ENCODE data around the gene OTOP2.
A peak's percentile ranks its signal among the peaks of the same experiment; 100 is the strongest.

OTOP2 gene

DNA sequence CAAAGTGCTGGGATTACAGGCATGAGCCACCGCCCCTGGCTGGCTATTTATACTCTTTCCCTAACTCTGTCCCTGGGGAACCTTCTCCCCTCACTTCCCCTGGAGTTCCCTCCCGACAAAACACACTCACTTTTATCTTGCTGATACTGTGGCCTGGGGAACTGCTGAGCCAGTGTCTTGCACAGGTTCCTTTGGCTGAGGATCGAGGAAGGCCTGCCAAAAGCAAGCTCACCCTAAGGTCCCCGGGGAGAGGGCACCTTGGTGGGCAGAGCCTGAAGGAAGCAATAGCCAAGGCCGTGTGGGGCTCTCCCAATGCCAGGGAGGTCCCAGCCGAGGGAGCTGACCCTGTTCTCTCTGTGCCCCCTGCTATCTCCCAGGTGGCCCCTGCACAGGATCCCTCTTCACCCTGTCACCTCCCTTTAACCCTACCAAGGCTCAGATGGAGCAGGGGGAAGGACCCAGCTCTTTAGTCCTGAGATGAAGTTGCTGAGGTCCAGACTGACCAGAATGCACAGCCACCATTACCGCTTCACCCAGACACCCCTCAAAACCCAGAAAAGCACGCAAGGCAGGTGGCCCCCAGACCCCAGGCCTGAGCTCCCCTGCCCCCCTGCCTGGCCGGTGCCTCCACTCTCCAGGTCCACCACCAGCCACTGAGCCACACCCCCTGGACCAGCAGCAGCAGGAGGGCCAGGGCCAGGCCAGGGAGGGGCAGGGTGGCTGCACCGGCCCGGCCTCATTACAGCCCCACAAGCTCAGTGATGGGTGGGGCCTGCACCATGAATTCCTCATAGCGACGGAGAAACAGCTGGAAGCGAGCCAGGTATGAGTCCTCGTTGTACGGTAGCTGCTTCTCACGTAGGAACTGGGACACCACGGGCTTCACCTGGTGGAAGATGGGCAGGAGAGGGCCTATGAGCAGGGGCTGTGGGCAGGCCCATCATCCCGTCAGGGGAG, 46.2 kb upstream of the OTOP2 start:
- no peak overlapping the region for H3K4me3 ChIP-seq (ENCODE audit: severe bottlenecking)
- TF ChIP-seq, protein P1, sequence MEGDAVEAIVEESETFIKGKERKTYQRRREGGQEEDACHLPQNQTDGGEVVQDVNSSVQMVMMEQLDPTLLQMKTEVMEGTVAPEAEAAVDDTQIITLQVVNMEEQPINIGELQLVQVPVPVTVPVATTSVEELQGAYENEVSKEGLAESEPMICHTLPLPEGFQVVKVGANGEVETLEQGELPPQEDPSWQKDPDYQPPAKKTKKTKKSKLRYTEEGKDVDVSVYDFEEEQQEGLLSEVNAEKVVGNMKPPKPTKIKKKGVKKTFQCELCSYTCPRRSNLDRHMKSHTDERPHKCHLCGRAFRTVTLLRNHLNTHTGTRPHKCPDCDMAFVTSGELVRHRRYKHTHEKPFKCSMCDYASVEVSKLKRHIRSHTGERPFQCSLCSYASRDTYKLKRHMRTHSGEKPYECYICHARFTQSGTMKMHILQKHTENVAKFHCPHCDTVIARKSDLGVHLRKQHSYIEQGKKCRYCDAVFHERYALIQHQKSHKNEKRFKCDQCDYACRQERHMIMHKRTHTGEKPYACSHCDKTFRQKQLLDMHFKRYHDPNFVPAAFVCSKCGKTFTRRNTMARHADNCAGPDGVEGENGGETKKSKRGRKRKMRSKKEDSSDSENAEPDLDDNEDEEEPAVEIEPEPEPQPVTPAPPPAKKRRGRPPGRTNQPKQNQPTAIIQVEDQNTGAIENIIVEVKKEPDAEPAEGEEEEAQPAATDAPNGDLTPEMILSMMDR (IDR thresholded peaks at IDR 0.05; ENCODE audit: poor library complexity, severe bottlenecking): no peak
- H3K36me3 ChIP-seq (ENCODE audit: low read depth): no peaks in the 10 kb centered on the region
- ATAC-seq (ENCODE audit: low read depth) (peak; percentile 63), DNase-seq (ENCODE audit: low spot score) (no peak)
- H3K27ac ChIP-seq (ENCODE audit: poor library complexity, severe bottlenecking): no peak overlapping the region
- H3K4me1 ChIP-seq (ENCODE audit: insufficient read depth, poor library complexity, severe bottlenecking): peaks cover 6% of the 10 kb centered on the region
- H3K9me3 ChIP-seq (ENCODE audit: severe bottlenecking): no peaks in the 10 kb centered on the region
- H3K27me3 ChIP-seq (ENCODE audit: insufficient read depth, poor library complexity, severe bottlenecking): no peaks in the 10 kb centered on the region

DNA sequence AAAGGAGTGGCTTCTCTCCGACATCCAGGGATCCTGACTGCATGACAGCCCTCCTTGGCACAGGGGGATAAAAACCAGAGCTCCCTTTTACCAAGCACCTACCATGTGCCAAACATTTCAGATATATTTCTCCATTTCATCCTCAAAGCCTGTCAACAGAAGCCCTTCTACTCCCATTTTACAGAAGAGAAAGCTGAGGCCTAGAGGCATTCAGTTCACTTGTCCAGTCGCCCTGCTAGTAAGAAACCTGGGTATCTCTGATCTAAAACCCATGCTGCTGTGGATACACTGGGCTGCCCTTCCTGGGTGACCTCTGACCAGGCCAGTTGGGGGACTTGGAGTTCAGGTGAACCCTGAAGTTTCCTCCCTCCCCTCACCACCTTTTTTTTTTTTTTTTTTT, 45.4 kb upstream of the OTOP2 start:
- Histone ChIP-seq H3K4me1 (ENCODE audit: insufficient read depth, poor library complexity, severe bottlenecking) (peaks cover 6% of the 10 kb centered on the region), H3K4me3 (ENCODE audit: severe bottlenecking) (no peak overlapping the region), H3K36me3 (ENCODE audit: low read depth) (no peaks in the 10 kb centered on the region), H3K27ac (ENCODE audit: poor library complexity, severe bottlenecking) (no peak overlapping the region), H3K27me3 (ENCODE audit: insufficient read depth, poor library complexity, severe bottlenecking) (no peaks in the 10 kb centered on the region), H3K9me3 (ENCODE audit: severe bottlenecking) (no peaks in the 10 kb centered on the region)
- DNase-seq (ENCODE audit: low spot score) (no peak), ATAC-seq (ENCODE audit: low read depth) (no peak)
- TF ChIP-seq, protein P1 (IDR thresholded peaks at IDR 0.05; ENCODE audit: poor library complexity, severe bottlenecking): no peak

DNA sequence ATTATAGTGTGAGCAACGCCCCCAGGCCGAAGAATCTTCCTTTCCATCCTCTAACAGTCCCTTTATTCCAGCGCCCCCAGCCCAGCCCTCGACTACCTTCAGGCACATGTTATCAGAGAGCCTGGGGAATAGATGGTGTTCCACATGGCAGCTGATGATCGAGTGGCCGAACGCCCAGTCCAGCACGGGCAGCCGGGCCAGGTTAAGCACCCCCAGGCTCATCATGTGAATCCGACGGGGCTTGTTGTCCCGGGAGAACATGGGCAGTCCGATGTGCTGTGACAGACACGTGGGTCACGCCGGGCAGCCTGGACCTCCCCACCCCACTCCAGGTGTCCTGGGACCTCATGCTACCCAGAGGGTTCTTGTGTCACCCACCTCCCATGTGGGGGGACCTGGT, 44.8 kb upstream of the OTOP2 start:
- Histone ChIP-seq H3K27me3 (ENCODE audit: insufficient read depth, poor library complexity, severe bottlenecking) (no peaks in the 10 kb centered on the region), H3K36me3 (ENCODE audit: low read depth) (no peaks in the 10 kb centered on the region), H3K4me3 (ENCODE audit: severe bottlenecking) (no peak overlapping the region), H3K27ac (ENCODE audit: poor library complexity, severe bottlenecking) (no peak overlapping the region), H3K4me1 (ENCODE audit: insufficient read depth, poor library complexity, severe bottlenecking) (peaks cover 6% of the 10 kb centered on the region), H3K9me3 (ENCODE audit: severe bottlenecking) (no peaks in the 10 kb centered on the region)
- ATAC-seq (ENCODE audit: low read depth) (no peak), DNase-seq (ENCODE audit: low spot score) (no peak)
- TF ChIP-seq, protein P1 (IDR thresholded peaks at IDR 0.05; ENCODE audit: poor library complexity, severe bottlenecking): no peak

DNA sequence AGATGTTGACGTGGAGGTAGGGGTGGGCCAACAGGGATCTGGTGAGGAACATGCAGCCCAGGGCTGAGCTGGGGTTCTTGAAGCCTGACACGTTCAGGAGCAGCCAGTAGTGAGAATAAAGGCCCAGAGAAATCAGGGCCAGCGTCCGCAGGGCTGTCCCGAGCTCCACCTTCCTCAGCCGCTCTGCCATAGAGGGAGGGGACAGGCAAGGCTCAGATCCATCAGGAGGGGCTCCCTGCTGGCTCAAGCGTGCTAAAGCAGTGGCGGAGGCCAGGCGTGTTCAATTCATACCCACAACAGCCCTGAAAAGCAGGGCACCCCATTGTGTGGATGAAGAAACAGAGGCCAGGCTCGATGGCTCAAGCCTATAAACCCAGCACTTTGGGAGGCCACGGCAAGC, 43.0 kb upstream of the OTOP2 start:
- H3K36me3 ChIP-seq (ENCODE audit: low read depth): no peaks in the 10 kb centered on the region
- peaks cover 6% of the 10 kb centered on the region for H3K4me1 ChIP-seq (ENCODE audit: insufficient read depth, poor library complexity, severe bottlenecking)
- TF ChIP-seq, protein P1 (IDR thresholded peaks at IDR 0.05; ENCODE audit: poor library complexity, severe bottlenecking): no peak
- ATAC-seq (ENCODE audit: low read depth) (no peak), DNase-seq (ENCODE audit: low spot score) (no peak)
- no peaks in the 10 kb centered on the region for H3K27me3 ChIP-seq (ENCODE audit: insufficient read depth, poor library complexity, severe bottlenecking)
- no peak overlapping the region for H3K4me3 ChIP-seq (ENCODE audit: severe bottlenecking)
- H3K9me3 ChIP-seq (ENCODE audit: severe bottlenecking): no peaks in the 10 kb centered on the region
- H3K27ac ChIP-seq (ENCODE audit: poor library complexity, severe bottlenecking): no peak overlapping the region
